GM12891 (cell line): Measurements from ENCODE around the gene CLIC1.

Source experiments
- DNase-seq: peaks from one replicate; pipeline ENCODE4 v3.0.0; 2011; ENCODE audit warnings: low spot score; ENCODE audit not compliant: insufficient read length
- FAIRE-seq: peaks from 2 replicates; lab custom pipeline; 2011; peaks lifted over from hg19 to GRCh38; lab: Jason Lieb, UNC
- PAX5 ChIP-seq: IDR thresholded peaks from 2 replicates; pipeline ENCODE4 v1.6.1; 2011; ENCODE audit warnings: low read length, moderate library complexity, mild to moderate bottlenecking; ENCODE audit not compliant: insufficient read depth, severe bottlenecking
- POLR2A ChIP-seq: IDR thresholded peaks from 2 replicates; pipeline ENCODE4 v1.6.1; 2011; ENCODE audit warnings: low read depth, low read length, control low read depth
- POLR2AphosphoS5 ChIP-seq: IDR thresholded peaks from 2 replicates; pipeline ENCODE4 v1.6.1; 2011; ENCODE audit warnings: low read depth, low read length, control low read depth
- POU2F2 ChIP-seq: IDR thresholded peaks from 2 replicates; pipeline ENCODE4 v1.6.1; 2011; ENCODE audit warnings: low read depth, mild to moderate bottlenecking, control low read depth, low read length, moderate library complexity
- SPI1 ChIP-seq: IDR thresholded peaks from 2 replicates; pipeline ENCODE4 v1.6.1; 2011; ENCODE audit warnings: low read depth, low read length, control low read depth
- TAF1 ChIP-seq: IDR thresholded peaks from 2 replicates; pipeline ENCODE4 v1.6.1; 2011; ENCODE audit warnings: low read depth, low read length, control low read depth

Gene CLIC1

DNA sequence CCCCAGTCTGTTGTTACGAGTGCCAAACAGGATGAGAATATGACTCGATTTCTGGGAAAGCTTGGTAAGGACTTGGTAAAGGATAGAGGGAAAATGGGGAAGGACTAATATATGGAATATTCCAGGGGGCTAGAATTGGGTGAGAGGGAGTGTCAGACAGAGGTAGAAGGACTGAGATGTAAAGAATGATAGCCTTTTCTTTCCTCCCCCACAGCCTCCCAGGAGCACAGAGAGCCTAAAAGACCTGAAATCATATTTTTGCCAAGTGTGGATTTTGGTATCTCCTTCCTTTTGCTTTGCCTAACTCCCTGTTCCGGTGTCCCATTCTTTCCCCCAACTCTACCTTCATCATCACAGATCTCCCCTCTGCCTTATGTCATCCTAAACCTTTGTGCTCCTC is 6.6 kb upstream of the CLIC1 start:
- FAIRE-seq: no peak
- DNase-seq: no peak
- TF ChIP-seq POLR2AphosphoS5 (no peak), SPI1 (no peak), POU2F2 (no peak), TAF1 (no peak), PAX5 (no peak)

DNA sequence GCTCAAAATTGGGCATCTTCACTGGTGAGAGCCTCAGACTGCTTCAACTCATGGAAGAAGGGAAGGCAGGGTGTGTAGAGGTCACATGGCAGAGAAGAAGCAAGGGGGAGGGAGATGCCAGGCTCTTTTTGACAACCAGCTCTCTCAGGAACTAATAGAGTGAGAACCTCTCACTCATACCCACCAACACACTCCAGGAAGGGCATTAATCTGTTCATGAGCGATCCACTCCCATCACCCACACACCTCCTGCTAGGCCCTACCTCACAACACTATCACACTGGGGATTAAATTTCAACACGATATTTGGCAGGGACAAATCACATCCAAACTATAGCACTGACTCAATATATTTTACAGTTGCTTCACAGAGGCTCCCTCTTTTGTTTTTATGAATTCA is 5.5 kb upstream of the CLIC1 start:
- FAIRE-seq (no peak), DNase-seq (no peak)

GRCh38 chr6:31740397-31741223 is 4.3 kb upstream of the CLIC1 start:
- FAIRE-seq (no peak), DNase-seq (no peak)
- TF ChIP-seq POLR2A (no peak), PAX5 (no peak), TAF1 (no peak), POU2F2 (no peak), SPI1 (no peak), POLR2AphosphoS5 (no peak)

More for the DNA sequence above, 5.5 kb upstream of the CLIC1 start:
- no peak for TF ChIP-seq POLR2A
- TF ChIP-seq SPI1: no peak
- no peak for TF ChIP-seq PAX5
- TF ChIP-seq POLR2AphosphoS5: no peak
- TF ChIP-seq TAF1: no peak
- TF ChIP-seq POU2F2: no peak

DNA sequence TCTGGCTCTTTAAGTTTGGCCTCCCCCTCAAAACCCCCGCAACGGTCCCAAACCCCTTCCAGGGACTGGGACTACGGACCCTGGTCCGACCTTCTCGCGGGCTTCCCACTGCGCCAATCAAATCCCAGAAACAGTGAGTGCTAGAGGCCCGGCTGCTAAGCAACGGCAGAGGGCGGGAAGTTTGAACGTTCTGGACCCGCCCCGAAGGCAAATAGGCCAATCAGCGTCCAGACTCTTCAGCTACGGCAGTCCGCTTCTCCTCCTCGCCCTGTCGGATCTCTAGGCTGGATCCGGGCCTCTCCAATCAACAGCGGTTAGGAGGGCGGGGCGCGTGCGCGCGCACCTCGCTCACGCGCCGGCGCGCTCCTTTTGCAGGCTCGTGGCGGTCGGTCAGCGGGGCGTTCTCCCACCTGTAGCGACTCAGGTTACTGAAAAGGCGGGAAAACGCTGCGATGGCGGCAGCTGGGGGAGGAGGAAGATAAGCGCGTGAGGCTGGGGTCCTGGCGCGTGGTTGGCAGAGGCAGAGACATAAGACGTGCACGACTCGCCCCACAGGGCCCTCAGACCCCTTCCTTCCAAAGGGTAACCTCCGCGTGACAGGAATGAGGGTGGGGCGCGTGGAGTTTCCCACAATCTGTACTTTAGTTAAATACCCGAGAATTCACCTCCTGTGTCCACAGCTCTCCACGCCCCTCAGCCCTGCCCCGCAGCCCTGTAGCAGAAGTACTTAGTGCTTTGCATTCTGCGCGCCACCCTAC is 3.5 kb upstream of the CLIC1 start, which contains the start of gene MSH5:
Gene MSH5, plus strand, starts transcription at position 367 of the 758 bp plus-strand sequence. CDS start 462 bp downstream, outside the sequence.
- FAIRE-seq: peak; percentile 94

DNA sequence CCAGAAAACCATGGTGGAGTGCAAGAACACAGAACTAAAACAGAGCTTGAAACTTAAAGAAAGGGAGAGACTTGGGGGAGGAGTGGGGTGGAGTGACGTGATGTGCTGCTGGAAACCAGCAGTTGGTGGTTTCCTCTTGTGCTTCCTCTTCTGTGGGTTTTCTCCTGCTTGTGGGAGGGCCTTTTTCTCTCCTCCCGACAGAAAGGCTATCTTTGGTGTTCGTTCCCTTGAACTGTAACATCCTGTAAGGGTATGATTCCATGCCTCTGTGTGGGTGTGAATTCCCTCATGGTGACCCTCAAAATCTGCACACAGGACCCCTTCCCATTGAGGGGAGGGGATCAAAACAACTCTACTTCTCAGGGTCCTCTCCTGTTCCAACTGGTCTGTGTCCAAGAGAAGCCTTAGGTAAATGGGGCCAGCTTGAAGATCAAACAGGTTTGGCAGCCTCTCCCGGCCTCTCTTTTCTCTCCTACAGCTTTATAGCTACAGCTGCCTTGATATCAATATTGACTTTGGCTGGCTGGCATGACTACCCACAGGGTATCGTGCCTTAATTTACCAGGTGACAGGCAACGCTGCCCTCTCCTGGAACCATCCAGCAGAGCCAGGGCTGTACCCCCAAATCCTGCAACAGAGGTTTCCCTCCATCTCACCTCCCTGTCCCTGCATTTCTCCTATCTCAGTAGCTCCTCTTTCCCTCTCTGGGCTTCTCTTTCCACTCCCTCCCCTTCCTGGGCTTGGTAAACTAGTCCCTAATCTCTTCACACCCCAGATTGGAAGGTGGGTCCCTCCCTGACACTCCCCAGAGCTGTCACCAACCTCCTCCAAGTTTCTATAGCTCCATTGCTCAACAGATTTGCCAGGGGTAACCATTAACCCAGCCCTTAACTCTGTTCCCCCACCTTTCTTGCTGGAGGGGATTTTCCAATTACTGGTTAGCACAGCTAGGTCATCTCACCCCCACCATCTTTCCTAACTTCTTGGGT is 2.0 kb upstream of the CLIC1 start:
- TF ChIP-seq SPI1 (peak; percentile 75), POLR2A (peak; percentile 25), POLR2AphosphoS5 (peak; percentile 20; the same call in 1 of the 2 replicates), TAF1 (no peak)
- FAIRE-seq (peak; percentile 63), DNase-seq (no peak)

More for the DNA sequence above, 3.5 kb upstream of the CLIC1 start, which contains the start of gene MSH5:
- TF ChIP-seq PAX5: no peak
- TF ChIP-seq POLR2AphosphoS5: 0 out of 2 replicates have a peak, but pooled peaks have one; percentile 26
- peak; percentile 37; the same call in 1 of the 2 replicates for TF ChIP-seq POU2F2
- TF ChIP-seq TAF1: peak; percentile 45
- TF ChIP-seq POLR2A: peak; percentile 70; the same call in 1 of the 2 replicates
- no peak for TF ChIP-seq SPI1
- peak; percentile 90 for DNase-seq

- FAIRE-seq (no peak), DNase-seq (no peak)
- TF ChIP-seq POLR2A (no peak), POLR2AphosphoS5 (no peak), TAF1 (no peak), PAX5 (no peak), POU2F2 (no peak), SPI1 (no peak)
Observed at GRCh38 chr6:31737315-31737990, 1.1 kb upstream of the CLIC1 start.

GRCh38 chr6:31736768-31737314 is 511 bp upstream of the CLIC1 start:
- no peak for TF ChIP-seq PAX5
- TF ChIP-seq POU2F2: 0 out of 2 replicates have a peak, but pooled peaks have one; percentile 5
- DNase-seq (no peak), FAIRE-seq (no peak)

GRCh38 chr6:31734821-31735406 is 1.4 kb downstream of the CLIC1 start:
- FAIRE-seq: peak; percentile 80
- no peak for DNase-seq
- TF ChIP-seq POU2F2 (peak; percentile 80; the same call in 1 of the 2 replicates), SPI1 (peak; percentile 41; the same call in 1 of the 2 replicates), PAX5 (no peak), POLR2AphosphoS5 (peak; percentile 1; the same call in 1 of the 2 replicates), TAF1 (0 out of 2 replicates have a peak, but pooled peaks have one; percentile 8)
